GM12892 (cell line): ENCODE measurements around the gene DRC7.

ENCODE experiments used
- POLR2AphosphoS5 ChIP-seq: IDR thresholded peaks from 2 replicates; pipeline ENCODE4 v1.6.1; 2011; ENCODE audit warnings: low read depth, low read length, control low read depth
- TAF1 ChIP-seq: IDR thresholded peaks from 2 replicates; pipeline ENCODE4 v1.6.1; 2011; ENCODE audit warnings: low read depth, mild to moderate bottlenecking, control low read depth, low read length, borderline replicate concordance

DNA sequence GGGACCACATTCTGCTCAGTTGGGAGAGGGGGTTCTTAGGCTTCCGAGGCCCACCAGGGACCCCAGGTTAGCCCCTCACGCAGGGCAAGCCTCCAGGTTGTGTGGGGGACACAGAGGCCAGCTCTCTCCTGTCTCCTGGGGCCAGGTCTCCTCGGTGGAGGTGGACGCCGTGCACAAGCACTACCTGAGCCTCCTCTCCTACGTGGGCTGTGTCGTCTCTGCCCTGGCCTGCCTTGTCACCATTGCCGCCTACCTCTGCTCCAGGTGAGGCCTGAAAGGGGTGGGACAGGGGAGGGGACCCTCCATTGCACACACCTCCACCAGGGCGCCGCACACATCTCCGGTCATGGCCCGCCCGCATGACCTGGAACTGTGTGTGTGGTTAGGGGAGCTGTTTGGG lies 37.4 kb upstream of the DRC7 start:
- TF ChIP-seq TAF1 (no peak), POLR2AphosphoS5 (no peak)
